ENCODE measurements around the gene PUDP.
"Not testable (repeated sequence)": the region's sequence is repeated elsewhere in the genome, so short reads cannot be mapped to it uniquely, and the experiment has no call there.

The PUDP gene

DNA sequence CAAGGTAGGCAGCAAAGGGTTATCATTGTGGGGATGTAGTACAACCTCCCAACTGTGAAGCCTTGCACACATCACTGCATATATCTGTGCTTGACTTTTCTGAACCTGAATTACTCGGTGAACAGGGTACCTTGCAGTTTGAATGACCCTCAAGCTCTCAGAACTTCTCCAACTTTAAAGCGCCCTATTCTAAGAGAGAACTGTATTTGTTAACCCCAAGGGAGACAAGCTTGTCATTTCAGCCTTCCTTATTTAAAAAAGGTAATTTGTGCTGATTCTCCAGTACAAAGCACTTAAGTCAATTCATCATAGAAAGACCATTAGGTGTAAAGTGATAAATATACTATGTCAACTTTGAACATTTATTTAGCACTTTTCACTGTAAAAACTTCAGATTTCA, 122.5 kb downstream of the PUDP start:
- TF ChIP-seq, protein P1, sequence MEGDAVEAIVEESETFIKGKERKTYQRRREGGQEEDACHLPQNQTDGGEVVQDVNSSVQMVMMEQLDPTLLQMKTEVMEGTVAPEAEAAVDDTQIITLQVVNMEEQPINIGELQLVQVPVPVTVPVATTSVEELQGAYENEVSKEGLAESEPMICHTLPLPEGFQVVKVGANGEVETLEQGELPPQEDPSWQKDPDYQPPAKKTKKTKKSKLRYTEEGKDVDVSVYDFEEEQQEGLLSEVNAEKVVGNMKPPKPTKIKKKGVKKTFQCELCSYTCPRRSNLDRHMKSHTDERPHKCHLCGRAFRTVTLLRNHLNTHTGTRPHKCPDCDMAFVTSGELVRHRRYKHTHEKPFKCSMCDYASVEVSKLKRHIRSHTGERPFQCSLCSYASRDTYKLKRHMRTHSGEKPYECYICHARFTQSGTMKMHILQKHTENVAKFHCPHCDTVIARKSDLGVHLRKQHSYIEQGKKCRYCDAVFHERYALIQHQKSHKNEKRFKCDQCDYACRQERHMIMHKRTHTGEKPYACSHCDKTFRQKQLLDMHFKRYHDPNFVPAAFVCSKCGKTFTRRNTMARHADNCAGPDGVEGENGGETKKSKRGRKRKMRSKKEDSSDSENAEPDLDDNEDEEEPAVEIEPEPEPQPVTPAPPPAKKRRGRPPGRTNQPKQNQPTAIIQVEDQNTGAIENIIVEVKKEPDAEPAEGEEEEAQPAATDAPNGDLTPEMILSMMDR (IDR thresholded peaks at IDR 0.05) = no peak
- H3K27ac ChIP-seq = no peak overlapping the region
- H3K4me3 ChIP-seq (ENCODE audit: low read depth, low read length) = no peak overlapping the region
- H3K27me3 ChIP-seq (ENCODE audit: control insufficient read depth, insufficient read depth, low read length) = no peaks in the 10 kb centered on the region
- no peak overlapping the region for H3K4me2 ChIP-seq (ENCODE audit: low read length)
- no peaks in the 10 kb centered on the region for H3K79me2 ChIP-seq
- H3K4me1 ChIP-seq = no peaks in the 10 kb centered on the region
- no peak overlapping the region for H2AFZ ChIP-seq
- no peaks in the 10 kb centered on the region for H3K36me3 ChIP-seq (ENCODE audit: control insufficient read depth, insufficient read depth, low read length)
- no peaks in the 10 kb centered on the region for H3K9me3 ChIP-seq (ENCODE audit: control insufficient read depth, low read length)
- no peak overlapping the region for H3K9ac ChIP-seq

DNA sequence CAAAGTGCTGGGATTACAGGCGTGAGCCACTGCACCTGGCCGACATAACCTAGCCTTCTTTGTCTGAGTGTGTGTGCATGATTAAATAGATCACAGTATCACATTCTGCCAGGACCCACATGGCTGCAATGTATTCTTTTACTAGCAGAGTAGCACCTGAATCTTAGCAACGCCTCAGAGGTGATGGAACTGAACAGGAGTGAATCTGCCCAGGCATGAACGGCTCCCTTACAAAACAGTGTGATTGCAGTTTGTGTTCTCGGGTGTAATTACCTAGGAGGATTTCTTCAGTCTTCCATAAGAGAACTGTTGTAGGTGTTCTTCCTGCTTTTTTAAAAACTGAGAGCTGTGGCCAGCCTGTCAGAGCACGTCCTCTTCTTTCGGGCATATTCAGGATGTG, 123.1 kb downstream of the PUDP start:
- Histone ChIP-seq H3K27ac (no peak overlapping the region), H3K36me3 (ENCODE audit: control insufficient read depth, insufficient read depth, low read length) (no peaks in the 10 kb centered on the region), H3K4me3 (ENCODE audit: low read depth, low read length) (no peak overlapping the region), H3K79me2 (no peaks in the 10 kb centered on the region), H3K27me3 (ENCODE audit: control insufficient read depth, insufficient read depth, low read length) (no peaks in the 10 kb centered on the region), H3K4me2 (ENCODE audit: low read length) (no peak overlapping the region), H2AFZ (no peak overlapping the region), H3K9ac (no peak overlapping the region), H3K9me3 (ENCODE audit: control insufficient read depth, low read length) (no peaks in the 10 kb centered on the region), H3K4me1 (no peaks in the 10 kb centered on the region)
- TF ChIP-seq, protein P1 (IDR thresholded peaks at IDR 0.05) = no peak

DNA sequence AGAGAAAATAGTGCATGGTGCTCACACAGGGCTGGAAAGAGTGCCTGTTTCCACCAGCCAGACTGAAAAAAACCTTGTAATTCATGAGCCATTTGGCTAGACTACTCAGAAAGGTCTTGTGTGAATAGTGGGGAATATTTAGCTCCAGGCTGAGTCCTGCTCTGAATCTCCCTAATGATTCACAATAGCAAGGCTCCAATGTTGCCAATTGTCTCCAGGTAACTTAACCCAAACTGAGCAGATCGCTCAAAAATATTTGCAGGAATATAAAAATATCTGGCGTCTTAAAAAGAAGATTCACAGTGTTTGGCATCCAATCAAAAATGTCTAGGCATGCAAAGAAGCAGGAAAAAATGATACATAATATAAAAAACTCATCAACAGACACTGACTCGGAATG, 125.0 kb downstream of the PUDP start:
- not testable (repeated sequence) for H3K27ac ChIP-seq; H3K4me1 ChIP-seq; H3K4me3 ChIP-seq (ENCODE audit: low read depth, low read length); H3K27me3 ChIP-seq (ENCODE audit: control insufficient read depth, insufficient read depth, low read length); H3K4me2 ChIP-seq (ENCODE audit: low read length); H3K9me3 ChIP-seq (ENCODE audit: control insufficient read depth, low read length); H3K9ac ChIP-seq; H2AFZ ChIP-seq; H3K79me2 ChIP-seq; H3K36me3 ChIP-seq (ENCODE audit: control insufficient read depth, insufficient read depth, low read length)

DNA sequence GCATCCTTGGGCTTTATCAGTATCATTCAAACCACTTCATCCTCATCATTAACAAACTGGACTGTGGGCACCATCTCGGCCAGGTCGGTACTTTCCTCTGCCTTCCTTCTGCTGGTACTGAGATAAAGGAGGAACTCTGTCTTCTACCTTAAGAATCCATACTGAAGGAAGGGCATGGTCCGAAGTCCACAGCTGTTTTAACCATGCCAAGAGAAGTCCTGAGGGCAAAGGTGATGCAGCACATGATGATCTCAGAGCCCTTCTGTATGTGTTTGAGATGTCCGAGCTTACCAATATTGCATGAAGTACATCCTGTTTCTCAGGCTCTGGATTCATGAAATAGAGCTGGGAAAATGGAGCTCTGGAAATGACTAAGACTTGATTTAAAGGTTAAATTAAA, 126.0 kb downstream of the PUDP start:
- Histone ChIP-seq H3K27me3 (ENCODE audit: control insufficient read depth, insufficient read depth, low read length) (no peaks in the 10 kb centered on the region), H3K9me3 (ENCODE audit: control insufficient read depth, low read length) (no peaks in the 10 kb centered on the region), H3K27ac (no peak overlapping the region), H3K9ac (no peak overlapping the region), H3K79me2 (no peaks in the 10 kb centered on the region), H3K36me3 (ENCODE audit: control insufficient read depth, insufficient read depth, low read length) (no peaks in the 10 kb centered on the region), H3K4me3 (ENCODE audit: low read depth, low read length) (no peak overlapping the region), H3K4me1 (no peaks in the 10 kb centered on the region), H3K4me2 (ENCODE audit: low read length) (no peak overlapping the region), H2AFZ (no peak overlapping the region)
- TF ChIP-seq, protein P1 (IDR thresholded peaks at IDR 0.05) = no peak

DNA sequence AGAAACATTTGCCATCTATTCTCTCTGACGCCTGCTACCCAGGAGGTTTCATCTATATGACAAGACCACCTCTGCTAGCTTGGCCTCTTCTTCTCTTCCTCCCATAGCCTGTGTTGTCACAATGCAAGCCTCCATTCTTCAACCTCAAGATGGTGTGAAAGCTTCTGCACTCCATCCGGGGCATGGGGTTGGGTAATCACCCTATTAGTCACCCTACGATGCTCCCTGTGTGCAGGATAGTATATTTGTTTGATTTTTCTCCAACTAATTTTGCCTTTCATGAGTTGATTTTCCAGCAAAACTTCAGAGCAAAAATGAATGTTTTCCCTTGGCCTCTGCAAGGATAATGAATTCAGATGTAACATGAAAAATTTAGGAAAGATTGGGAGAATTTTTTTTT, 128.4 kb downstream of the PUDP start:
- no peaks in the 10 kb centered on the region for H3K27me3 ChIP-seq (ENCODE audit: control insufficient read depth, insufficient read depth, low read length)
- TF ChIP-seq, protein P1 (IDR thresholded peaks at IDR 0.05) = no peak
- H2AFZ ChIP-seq = no peak overlapping the region
- no peak overlapping the region for H3K27ac ChIP-seq
- no peaks in the 10 kb centered on the region for H3K4me1 ChIP-seq
- no peak overlapping the region for H3K9ac ChIP-seq
- no peak overlapping the region for H3K4me2 ChIP-seq (ENCODE audit: low read length)
- no peaks in the 10 kb centered on the region for H3K36me3 ChIP-seq (ENCODE audit: control insufficient read depth, insufficient read depth, low read length)
- no peaks in the 10 kb centered on the region for H3K9me3 ChIP-seq (ENCODE audit: control insufficient read depth, low read length)
- no peak overlapping the region for H3K4me3 ChIP-seq (ENCODE audit: low read depth, low read length)
- no peaks in the 10 kb centered on the region for H3K79me2 ChIP-seq

DNA sequence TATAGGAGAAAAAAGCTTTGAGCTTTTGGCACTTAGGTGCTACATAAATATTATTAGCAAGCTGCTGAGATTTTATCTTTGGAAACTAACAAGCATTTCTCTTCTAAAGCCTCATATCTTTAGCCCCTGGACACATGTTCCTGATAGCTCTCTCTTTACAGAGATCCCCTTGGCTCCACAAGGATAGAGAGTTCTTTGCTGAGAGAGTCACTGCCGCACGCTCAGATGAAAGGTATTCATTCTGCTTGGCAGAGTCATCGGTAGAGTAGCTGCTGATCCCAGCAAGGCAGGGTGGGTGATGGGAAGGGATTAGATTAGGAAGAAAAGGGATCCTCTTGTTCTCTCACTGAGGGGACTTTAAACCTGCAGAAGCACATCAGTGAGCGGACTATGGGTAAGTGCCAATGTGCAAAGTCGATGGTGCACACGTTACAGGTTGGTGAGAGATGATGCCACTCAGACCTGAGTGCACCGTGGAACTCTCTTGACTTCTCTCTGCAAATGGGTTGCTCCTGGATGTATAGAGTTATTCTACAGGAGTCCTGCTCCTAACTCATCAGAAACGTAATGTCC, 135.6 kb downstream of the PUDP start:
- not testable (repeated sequence) for H2AFZ ChIP-seq; H3K27ac ChIP-seq; H3K79me2 ChIP-seq; H3K9ac ChIP-seq; H3K27me3 ChIP-seq (ENCODE audit: control insufficient read depth, insufficient read depth, low read length); H3K4me2 ChIP-seq (ENCODE audit: low read length); H3K36me3 ChIP-seq (ENCODE audit: control insufficient read depth, insufficient read depth, low read length); H3K4me1 ChIP-seq; H3K4me3 ChIP-seq (ENCODE audit: low read depth, low read length); H3K9me3 ChIP-seq (ENCODE audit: control insufficient read depth, low read length)

DNA sequence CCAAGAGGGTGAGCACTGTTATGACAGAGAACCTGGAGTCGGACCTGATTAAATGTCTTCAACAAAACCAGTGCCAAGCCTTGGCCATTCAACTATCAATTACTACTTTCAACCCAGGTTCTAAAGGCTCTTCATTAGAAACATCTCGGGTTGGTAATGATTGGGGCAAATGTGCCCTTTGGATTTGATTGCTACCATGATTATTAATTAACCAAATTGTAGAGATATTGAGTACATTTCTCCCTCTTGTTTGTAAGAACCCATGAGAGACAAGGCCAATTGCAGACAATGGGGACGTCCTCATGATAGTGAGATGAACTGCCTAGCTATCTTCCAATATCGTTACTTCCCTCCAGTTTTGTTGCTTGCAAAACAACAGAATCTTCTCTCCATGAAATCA, 137.1 kb downstream of the PUDP start:
- not testable (repeated sequence) for H3K4me1 ChIP-seq; H3K9ac ChIP-seq; H3K27ac ChIP-seq; H3K9me3 ChIP-seq (ENCODE audit: control insufficient read depth, low read length); H3K4me2 ChIP-seq (ENCODE audit: low read length); H3K79me2 ChIP-seq; H2AFZ ChIP-seq; H3K4me3 ChIP-seq (ENCODE audit: low read depth, low read length); H3K36me3 ChIP-seq (ENCODE audit: control insufficient read depth, insufficient read depth, low read length); H3K27me3 ChIP-seq (ENCODE audit: control insufficient read depth, insufficient read depth, low read length)

DNA sequence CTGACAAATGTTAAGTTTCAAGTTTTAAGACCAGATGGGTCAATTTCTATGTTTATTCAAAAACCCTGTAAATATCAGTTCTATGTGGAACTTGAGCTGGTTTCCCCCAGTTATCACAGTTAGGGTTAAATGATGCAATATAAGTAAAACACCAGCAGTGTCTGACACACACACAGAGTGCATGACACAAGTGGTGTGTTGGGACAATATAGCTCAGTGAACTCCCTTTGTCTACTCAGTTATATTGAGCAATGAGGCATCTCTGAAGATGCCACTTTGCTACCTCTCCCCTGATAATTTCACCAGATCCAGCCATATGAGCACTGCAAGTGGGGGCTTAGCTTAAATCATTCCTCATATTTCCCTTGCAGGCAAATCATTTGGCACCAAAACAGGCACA, 140.6 kb downstream of the PUDP start:
- not testable (repeated sequence) for H2AFZ ChIP-seq; H3K9ac ChIP-seq; H3K9me3 ChIP-seq (ENCODE audit: control insufficient read depth, low read length); H3K27ac ChIP-seq; H3K36me3 ChIP-seq (ENCODE audit: control insufficient read depth, insufficient read depth, low read length); H3K4me3 ChIP-seq (ENCODE audit: low read depth, low read length); H3K79me2 ChIP-seq; H3K4me1 ChIP-seq; H3K4me2 ChIP-seq (ENCODE audit: low read length); H3K27me3 ChIP-seq (ENCODE audit: control insufficient read depth, insufficient read depth, low read length)
